HG02763 (cell line): ENCODE measurements around the gene YBX3.

Experiments used
- ATAC-seq: cut with Tn5 transposase; IDR thresholded peaks from one replicate; pipeline ENCODE4 v1.9.1; 2021; ENCODE audit warnings: mild to moderate bottlenecking, moderate library complexity; ENCODE audit not compliant: unreplicated experiment

YBX3 gene

GRCh38 chr12:10672231-10672868 is 50.8 kb downstream of the YBX3 start:
- ATAC-seq, result no peak

GRCh38 chr12:10669533-10669932 is 53.6 kb downstream of the YBX3 start:
- ATAC-seq, result no peak

DNA sequence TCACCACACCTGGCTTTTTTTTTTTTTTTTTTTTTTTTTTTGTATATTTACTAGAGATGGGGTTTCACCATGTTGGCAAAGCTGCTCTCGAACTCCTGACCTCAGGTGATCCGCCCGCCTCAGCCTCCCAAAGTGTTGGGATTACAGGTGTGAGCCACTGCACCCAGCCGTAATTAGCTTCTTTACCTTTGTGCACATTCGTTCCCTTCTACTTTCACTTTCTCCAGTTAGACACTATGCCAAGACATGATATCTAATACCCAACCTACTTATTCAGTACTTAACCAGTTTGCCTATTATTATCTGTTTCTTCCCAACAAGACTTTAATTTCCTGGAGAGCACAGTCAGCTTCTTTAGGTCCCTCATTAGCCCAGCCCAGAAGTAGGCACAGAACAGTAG is 54.6 kb downstream of the YBX3 start:
- ATAC-seq, result no peak

DNA sequence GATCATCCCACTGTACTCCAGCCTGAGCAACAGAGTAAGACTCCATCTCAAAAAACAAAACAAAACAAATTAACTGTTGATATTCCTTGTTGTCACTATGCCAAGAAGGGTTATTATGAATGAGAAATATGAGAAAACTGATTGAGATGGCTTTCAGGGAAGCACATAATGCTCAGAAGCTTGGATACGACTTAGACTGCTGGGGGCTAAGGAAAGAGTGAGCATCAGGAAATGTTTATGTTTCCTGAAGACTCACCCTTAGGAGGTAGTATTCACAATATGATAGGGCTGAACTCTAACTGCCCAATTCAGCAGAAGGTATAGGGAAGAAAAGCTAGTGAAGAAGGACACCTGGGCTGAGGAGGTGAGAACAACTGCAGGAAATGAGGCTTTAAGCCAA is 55.5 kb downstream of the YBX3 start:
- ATAC-seq, result no peak

- ATAC-seq, result no peak
These were observed 58.6 kb downstream of the YBX3 start for GRCh38 chr12:10664499-10664898.

- no peak for ATAC-seq
These were observed 59.3 kb downstream of the YBX3 start for GRCh38 chr12:10663869-10664268.

DNA sequence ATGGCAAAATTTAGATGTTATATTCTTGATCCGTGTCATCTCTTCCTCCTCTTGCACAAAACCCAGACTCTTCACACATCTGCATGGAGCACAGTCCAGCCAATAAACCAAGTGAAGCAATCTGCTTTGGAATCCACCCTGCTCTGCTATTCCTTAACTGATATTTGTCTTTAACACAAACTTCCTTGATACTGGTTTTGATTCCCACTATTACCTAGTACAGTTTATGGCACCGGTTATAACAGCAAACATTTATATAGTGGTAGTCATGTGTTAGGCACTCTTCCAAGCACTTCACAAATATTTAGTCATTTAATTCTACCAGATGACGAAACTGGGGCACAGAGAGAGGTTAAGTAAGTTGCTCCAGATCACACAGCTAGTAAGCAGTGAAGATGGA is 61.8 kb downstream of the YBX3 start:
- ATAC-seq, result no peak

GRCh38 chr12:10654003-10654402 is 69.1 kb downstream of the YBX3 start:
- ATAC-seq, result no peak

- ATAC-seq, result no peak
These were observed 70.9 kb downstream of the YBX3 start for GRCh38 chr12:10652192-10652591.
